HepG2 (cell line): Measurements from ENCODE around the gene TMEM170B. TPM values are rescaled to one million over a fixed set of nuclear protein-coding genes. Genes with fewer than 3 reads are reported as not detected.

ENCODE experiments used
- ATAC-seq: fragments of 200-7000 bp; cut with Tn5 transposase; 3 replicates; pipeline ENCODE4 v1.9.1; 2020; ENCODE audit warnings: mild to moderate bottlenecking, moderate library complexity
- BruUV-seq: library from RNA; stranded (reverse); fragments of 400-500 nt; replicated peaks from 2 replicates; lab custom pipeline; 2021; lab: Mats Ljungman, UMichigan
- CTCF ChIA-PET: fragments of 300-600 bp; formaldehyde crosslinking; extraction: SDS; loops from one replicate; lab custom pipeline; 2021; ENCODE audit warnings: low total read pairs, inconsistent platforms, low intra/inter-chr PET ratio; lab: Yijun Ruan, JAX
- POLR2A ChIA-PET: fragments of 350-600 bp; sonication (Branson Sonifier 250); formaldehyde crosslinking; loops from one replicate; lab custom pipeline; 2020; ENCODE audit warnings: antibody characterized with exemption, inconsistent platforms; lab: Yijun Ruan, JAX
- DNase-seq: peaks from one replicate; pipeline ENCODE4 v3.0.0-alpha.2; 2015; ENCODE audit warnings: low spot score
- FAIRE-seq: peaks from 3 replicates; lab custom pipeline; 2011; peaks lifted over from hg19 to GRCh38; lab: Jason Lieb, UNC
- H2AFZ ChIP-seq: one replicate; pipeline ENCODE4 v1.6.1; 2011; ENCODE audit warnings: low read length, inconsistent platforms
- H3K27ac ChIP-seq: fragments of 300-600 bp; 3 replicates; pipeline ENCODE4 v1.8.0; 2011; ENCODE audit warnings: mixed run types, mild to moderate bottlenecking, mixed read lengths, low read length, inconsistent platforms; ENCODE audit not compliant: insufficient read depth; ENCODE audit errors: extremely low read length
- H3K27me3 ChIP-seq, 2 experiments: fragments of 200-600 bp in 1 of 2; 2 replicates in 1 of 2; 3 replicates in 1 of 2; pipeline versions ENCODE4 v1.6.0 to v1.8.0; 2011; ENCODE audit warnings: low read length in 2 of 2, mild to moderate bottlenecking in 2 of 2, moderate library complexity in 2 of 2, inconsistent platforms in 1 of 2; ENCODE audit not compliant: insufficient read depth in 2 of 2, control insufficient read depth in 1 of 2
- H3K36me3 ChIP-seq, 2 experiments: fragments of 200-600 bp in 1 of 2; replicated peaks in 1 of 2; 2 replicates in 1 of 2; 3 replicates in 1 of 2; pipeline versions ENCODE4 v1.5.1 to v1.8.0; 2011; ENCODE audit warnings: low read length in 2 of 2, inconsistent platforms in 1 of 2; ENCODE audit not compliant: insufficient read depth in 2 of 2, control insufficient read depth in 1 of 2
- H3K4me1 ChIP-seq: 2 replicates; pipeline ENCODE4 v1.5.1; 2012; ENCODE audit warnings: low read length, inconsistent platforms; ENCODE audit not compliant: insufficient read depth
- H3K4me2 ChIP-seq: 2 replicates; pipeline ENCODE4 v1.6.0; 2011; ENCODE audit warnings: low read depth, low read length, inconsistent platforms
- H3K4me3 ChIP-seq, 3 experiments: fragments of 200-600 bp in 1 of 3; sonication (generic), shearing (Covaris generic) in 1 of 3; replicated peaks in 1 of 3; 2 replicates each; pipeline ENCODE4 v1.5.1; 2011 to 2016; ENCODE audit warnings: low read length in 3 of 3, inconsistent platforms in 2 of 3, low read depth in 2 of 3, mild to moderate bottlenecking in 2 of 3, control low read depth in 1 of 3, mixed read lengths in 1 of 3; ENCODE audit not compliant: insufficient read depth in 1 of 3
- H3K79me2 ChIP-seq: one replicate; pipeline ENCODE4 v1.6.1; 2011; ENCODE audit warnings: low read length, inconsistent platforms; ENCODE audit not compliant: insufficient read depth
- H3K9ac ChIP-seq: 2 replicates; pipeline ENCODE4 v1.6.0; 2011; ENCODE audit warnings: mild to moderate bottlenecking, low read depth, low read length, inconsistent platforms; ENCODE audit not compliant: insufficient read depth
- H3K9me3 ChIP-seq: 2 replicates; pipeline ENCODE4 v1.5.1; 2012; ENCODE audit warnings: mild to moderate bottlenecking, low read length
- H4K20me1 ChIP-seq: 2 replicates; pipeline ENCODE4 v1.6.0; 2011; ENCODE audit warnings: inconsistent platforms, mild to moderate bottlenecking, low read length, moderate library complexity; ENCODE audit not compliant: insufficient read depth
- E2F2 ChIP-seq: sonication (generic); formaldehyde crosslinking; IDR thresholded peaks from 2 replicates; pipeline ENCODE4 v1.4.0; 2020; ENCODE audit warnings: missing genetic modification reagents, borderline replicate concordance
- GLI4 ChIP-seq: sonication (generic); formaldehyde crosslinking; IDR thresholded peaks from 2 replicates; pipeline ENCODE4 v1.5.1; 2020; ENCODE audit warnings: missing genetic modification reagents, mild to moderate bottlenecking, moderate library complexity, borderline replicate concordance
- MAF1 ChIP-seq: sonication (generic); formaldehyde crosslinking; IDR thresholded peaks from 2 replicates; pipeline ENCODE4 v1.5.0; 2020; ENCODE audit warnings: missing genetic modification reagents, borderline replicate concordance
- MLXIP ChIP-seq: sonication (generic); formaldehyde crosslinking; IDR thresholded peaks from 2 replicates; pipeline ENCODE4 v1.9.0; 2021; ENCODE audit warnings: missing genetic modification reagents, borderline replicate concordance
- RORA ChIP-seq: sonication (generic); formaldehyde crosslinking; IDR thresholded peaks from 2 replicates; pipeline ENCODE4 v1.5.0; 2020; ENCODE audit warnings: mild to moderate bottlenecking, missing genetic modification reagents, moderate library complexity
- TFDP2 ChIP-seq: sonication (generic); formaldehyde crosslinking; IDR thresholded peaks from 2 replicates; pipeline ENCODE4 v1.4.0; 2020; ENCODE audit warnings: missing genetic modification reagents
- WGBS: methylation state at CpG from one replicate; pipeline ENCODE4 v1.1.6; 2017; ENCODE audit warnings: low lambda C conversion rate; 5-methylcytosine and 5-hydroxymethylcytosine counted together
- in situ Hi-C: cut with HindIII; loops from 2 replicates; pipeline ENCODE4 v1.10.0; 2017; ENCODE audit warnings: low pct_unique_long_range_greater_than_20kb; ENCODE audit not compliant: extremely low pct_ligation_motif_present
- intact Hi-C: fragments of 100-400 bp; cut with micrococcal nuclease; formaldehyde crosslinking; loops from one replicate; pipeline ENCODE4 v1.10.0; 2022; ENCODE audit not compliant: unreplicated experiment
- polyA plus RNA-seq, 8 experiments: library from polyadenylated mRNA; depleted of rRNA in 3 of 8; stranded (reverse) in 7 of 8; unstranded in 1 of 8; fragments of >200 nt; fragmentation: Illumina TruSeq in 4 of 8; extraction: Trizol in 4 of 8; gene quantifications; 2 replicates each; pipeline versions ENCODE4 v1.2.1 to v1.2.3, GENCODE V29; 2011 to 2016; ENCODE audit warnings: low read depth in 4 of 8, missing spikeins in 1 of 8, mixed read lengths in 1 of 8; ENCODE audit not compliant: insufficient read depth in 1 of 8
- total RNA-seq, 5 experiments: library from RNA; depleted of rRNA; stranded (reverse); fragments of >200 nt; fragmentation: Illumina TruSeq; extraction: Trizol; gene quantifications; 2 replicates each; pipeline ENCODE4 v1.2.3, GENCODE V29; 2016; ENCODE audit warnings: low read depth in 1 of 5
- TF ChIP-seq, protein P1 (sequence below): IDR thresholded peaks from 2 replicates; pipeline ENCODE4 v1.6.1; 2016; ENCODE audit warnings: missing compliant biosample characterization, missing genetic modification reagents, borderline replicate concordance
- TF ChIP-seq, protein P2 (sequence below): sonication (generic); formaldehyde crosslinking; IDR thresholded peaks from 2 replicates; pipeline ENCODE4 v1.4.0; 2020; ENCODE audit warnings: mild to moderate bottlenecking, missing genetic modification reagents
- TF ChIP-seq, protein P3 (sequence below): sonication (generic); formaldehyde crosslinking; IDR thresholded peaks from 2 replicates; pipeline ENCODE4 v1.9.0; 2021; ENCODE audit warnings: missing genetic modification reagents, borderline replicate concordance

TMEM170B gene
- total and polyA plus RNA-seq, 2 of the 13 experiments (the other 11 are each of a cell fraction or from before 2014, with no cell fraction given) = 3.3 to 9.4 TPM

GRCh38 chr6:11580686-11581405, 43.3 kb downstream of the TMEM170B start (continued):
- TF ChIP-seq, protein P1, sequence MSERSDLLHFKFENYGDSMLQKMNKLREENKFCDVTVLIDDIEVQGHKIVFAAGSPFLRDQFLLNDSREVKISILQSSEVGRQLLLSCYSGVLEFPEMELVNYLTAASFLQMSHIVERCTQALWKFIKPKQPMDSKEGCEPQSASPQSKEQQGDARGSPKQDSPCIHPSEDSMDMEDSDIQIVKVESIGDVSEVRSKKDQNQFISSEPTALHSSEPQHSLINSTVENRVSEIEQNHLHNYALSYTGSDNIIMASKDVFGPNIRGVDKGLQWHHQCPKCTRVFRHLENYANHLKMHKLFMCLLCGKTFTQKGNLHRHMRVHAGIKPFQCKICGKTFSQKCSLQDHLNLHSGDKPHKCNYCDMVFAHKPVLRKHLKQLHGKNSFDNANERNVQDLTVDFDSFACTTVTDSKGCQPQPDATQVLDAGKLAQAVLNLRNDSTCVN = no peak
- TF ChIP-seq TFDP2 (CRISPR knock-in tag) (no peak), MLXIP (CRISPR knock-in tag) (no peak)

GRCh38 chr6:11584244-11584643, 46.7 kb downstream of the TMEM170B start:
- DNase-seq = no peak
- Histone ChIP-seq H3K4me3 (no peak overlapping the region), H3K9me3 (no peaks in the 10 kb centered on the region), H3K79me2 (no peaks in the 10 kb centered on the region), H4K20me1 (no peaks in the 10 kb centered on the region), H3K36me3 (no peaks in the 10 kb centered on the region), H3K9ac (no peak overlapping the region), H3K27ac (no peak overlapping the region), H3K4me2 (no peak overlapping the region), H2AFZ (no peak overlapping the region), H3K27me3 (no peaks in the 10 kb centered on the region; a peak in 1 of 5 replicates), H3K4me1 (peaks cover 13% of the 10 kb centered on the region)
- no TSS peak for BruUV-seq
- ChIA-PET POLR2A (no interaction called here), CTCF (interaction anchor here (1.6 to 2.0 kb wide), 2 partner anchors 71 to 1022 kb away, joined by 4 to 5 read pairs; no protein-coding TSS in a partner anchor)
- FAIRE-seq = no peak
- 30% methylated on average over 5 of the region's 5 CpGs for WGBS
- intact Hi-C loops (no loop called here), in situ Hi-C loops (loop anchor here (10.0 kb wide), 2 partner anchors 651 to 1021 kb away; no protein-coding TSS in a partner anchor)
- no peak for ATAC-seq
- TF ChIP-seq MAF1 (CRISPR knock-in tag) (no peak), E2F2 (CRISPR knock-in tag) (no peak), GLI4 (CRISPR knock-in tag) (no peak), RORA (no peak)
- TF ChIP-seq, protein P2, sequence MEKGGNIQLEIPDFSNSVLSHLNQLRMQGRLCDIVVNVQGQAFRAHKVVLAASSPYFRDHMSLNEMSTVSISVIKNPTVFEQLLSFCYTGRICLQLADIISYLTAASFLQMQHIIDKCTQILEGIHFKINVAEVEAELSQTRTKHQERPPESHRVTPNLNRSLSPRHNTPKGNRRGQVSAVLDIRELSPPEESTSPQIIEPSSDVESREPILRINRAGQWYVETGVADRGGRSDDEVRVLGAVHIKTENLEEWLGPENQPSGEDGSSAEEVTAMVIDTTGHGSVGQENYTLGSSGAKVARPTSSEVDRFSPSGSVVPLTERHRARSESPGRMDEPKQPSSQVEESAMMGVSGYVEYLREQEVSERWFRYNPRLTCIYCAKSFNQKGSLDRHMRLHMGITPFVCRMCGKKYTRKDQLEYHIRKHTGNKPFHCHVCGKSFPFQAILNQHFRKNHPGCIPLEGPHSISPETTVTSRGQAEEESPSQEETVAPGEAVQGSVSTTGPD (CRISPR knock-in tag) = no peak
- TF ChIP-seq, protein P3, sequence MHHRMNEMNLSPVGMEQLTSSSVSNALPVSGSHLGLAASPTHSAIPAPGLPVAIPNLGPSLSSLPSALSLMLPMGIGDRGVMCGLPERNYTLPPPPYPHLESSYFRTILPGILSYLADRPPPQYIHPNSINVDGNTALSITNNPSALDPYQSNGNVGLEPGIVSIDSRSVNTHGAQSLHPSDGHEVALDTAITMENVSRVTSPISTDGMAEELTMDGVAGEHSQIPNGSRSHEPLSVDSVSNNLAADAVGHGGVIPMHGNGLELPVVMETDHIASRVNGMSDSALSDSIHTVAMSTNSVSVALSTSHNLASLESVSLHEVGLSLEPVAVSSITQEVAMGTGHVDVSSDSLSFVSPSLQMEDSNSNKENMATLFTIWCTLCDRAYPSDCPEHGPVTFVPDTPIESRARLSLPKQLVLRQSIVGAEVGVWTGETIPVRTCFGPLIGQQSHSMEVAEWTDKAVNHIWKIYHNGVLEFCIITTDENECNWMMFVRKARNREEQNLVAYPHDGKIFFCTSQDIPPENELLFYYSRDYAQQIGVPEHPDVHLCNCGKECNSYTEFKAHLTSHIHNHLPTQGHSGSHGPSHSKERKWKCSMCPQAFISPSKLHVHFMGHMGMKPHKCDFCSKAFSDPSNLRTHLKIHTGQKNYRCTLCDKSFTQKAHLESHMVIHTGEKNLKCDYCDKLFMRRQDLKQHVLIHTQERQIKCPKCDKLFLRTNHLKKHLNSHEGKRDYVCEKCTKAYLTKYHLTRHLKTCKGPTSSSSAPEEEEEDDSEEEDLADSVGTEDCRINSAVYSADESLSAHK (CRISPR knock-in tag) = no peak
